KOPT-K1 (cell line): ENCODE measurements around the gene PGP.
A peak's percentile ranks its signal among the peaks of the same experiment; 100 is the strongest.

ENCODE experiments used
- H3K27ac ChIP-seq: fragments of 200-600 bp; sonication (generic); 2 replicates; pipeline ENCODE4 v1.5.1; 2016; ENCODE audit warnings: antibody characterized with exemption, mild to moderate bottlenecking, low read depth, low read length; ENCODE audit not compliant: poor library complexity, severe bottlenecking
- H3K36me3 ChIP-seq: fragments of 200-600 bp; sonication (generic); 2 replicates; pipeline ENCODE4 v1.5.1; 2017; ENCODE audit warnings: antibody characterized with exemption, mild to moderate bottlenecking, low read length, moderate library complexity; ENCODE audit not compliant: insufficient read depth
- H3K9me3 ChIP-seq: fragments of 200-600 bp; sonication (generic); 2 replicates; pipeline ENCODE4 v1.5.1; 2017; ENCODE audit warnings: antibody characterized with exemption, low read length, mild to moderate bottlenecking; ENCODE audit not compliant: insufficient read depth, poor library complexity, severe bottlenecking

PGP gene

GRCh38 chr16:2212362-2213324 is 2.0 kb downstream of the PGP start:
- H3K9me3 ChIP-seq, result no peaks in the 10 kb centered on the region
- H3K36me3 ChIP-seq, result peaks cover 50% of the 10 kb centered on the region
- H3K27ac ChIP-seq, result peak overlapping the region; percentile 77

GRCh38 chr16:2211923-2212347 is 2.7 kb downstream of the PGP start:
- Histone ChIP-seq H3K27ac (no peak overlapping the region), H3K9me3 (no peaks in the 10 kb centered on the region), H3K36me3 (peaks cover 57% of the 10 kb centered on the region)

- H3K27ac ChIP-seq, result no peak within 1 kb of the TSS
- peaks cover 60% of the 10 kb centered on the region for H3K36me3 ChIP-seq
- H3K9me3 ChIP-seq, result no peaks in the 10 kb centered on the region
These were observed 4.0 kb downstream of the PGP start, which contains the start of gene BRICD5 for GRCh38 chr16:2210386-2211365. TSS of gene BRICD5 (minus strand) at chr16:2210863. CDS start at chr16:2210833, 30 bp downstream.

GRCh38 chr16:2210009-2210332 is 4.7 kb downstream of the PGP start:
- H3K36me3 ChIP-seq, result peaks cover 60% of the 10 kb centered on the region
- no peak overlapping the region for H3K27ac ChIP-seq
- H3K9me3 ChIP-seq, result no peaks in the 10 kb centered on the region

- Histone ChIP-seq H3K36me3 (peaks cover 60% of the 10 kb centered on the region), H3K27ac (no peak overlapping the region), H3K9me3 (no peaks in the 10 kb centered on the region)
These were observed 5.2 kb downstream of the PGP start for GRCh38 chr16:2209258-2210008.

- no peaks in the 10 kb centered on the region for H3K9me3 ChIP-seq
- H3K27ac ChIP-seq, result no peak overlapping the region
- peaks cover 60% of the 10 kb centered on the region for H3K36me3 ChIP-seq
These were observed 5.9 kb downstream of the PGP start for GRCh38 chr16:2208772-2209171.

GRCh38 chr16:2208308-2208707 is 6.3 kb downstream of the PGP start:
- Histone ChIP-seq H3K27ac (no peak overlapping the region), H3K9me3 (no peaks in the 10 kb centered on the region), H3K36me3 (peaks cover 60% of the 10 kb centered on the region)

- Histone ChIP-seq H3K36me3 (peaks cover 57% of the 10 kb centered on the region), H3K27ac (no peak overlapping the region), H3K9me3 (no peaks in the 10 kb centered on the region)
These were observed 6.8 kb downstream of the PGP start for GRCh38 chr16:2207872-2208271.

- Histone ChIP-seq H3K36me3 (peaks cover 47% of the 10 kb centered on the region), H3K9me3 (no peaks in the 10 kb centered on the region), H3K27ac (peak overlapping the region; percentile 90)
These were observed 7.7 kb downstream of the PGP start for GRCh38 chr16:2206780-2207433.

GRCh38 chr16:2206420-2206779 is 8.2 kb downstream of the PGP start:
- H3K27ac ChIP-seq, result peak overlapping the region; percentile 90
- H3K36me3 ChIP-seq, result peaks cover 43% of the 10 kb centered on the region
- H3K9me3 ChIP-seq, result no peaks in the 10 kb centered on the region

GRCh38 chr16:2205967-2206313 is 8.7 kb downstream of the PGP start:
- Histone ChIP-seq H3K36me3 (peaks cover 43% of the 10 kb centered on the region), H3K9me3 (no peaks in the 10 kb centered on the region)

GRCh38 chr16:2205104-2205966 is 9.3 kb downstream of the PGP start, which contains the start of gene MLST8:
TSS of gene MLST8 (plus strand) at chr16:2205454. CDS start at chr16:2206086, 632 bp downstream.
- peaks cover 37% of the 10 kb centered on the region for H3K36me3 ChIP-seq
- H3K9me3 ChIP-seq, result no peaks in the 10 kb centered on the region
- peak within 1 kb of the TSS; percentile 90 for H3K27ac ChIP-seq

More at GRCh38 chr16:2205967-2206313, 8.7 kb downstream of the PGP start:
- H3K27ac ChIP-seq, result peak overlapping the region; percentile 90

- H3K36me3 ChIP-seq, result peaks cover 30% of the 10 kb centered on the region
- H3K9me3 ChIP-seq, result peaks cover 4% of the 10 kb centered on the region
- H3K27ac ChIP-seq, result peak overlapping the region; percentile 90
These were observed 10.1 kb downstream of the PGP start for GRCh38 chr16:2204416-2205103.
